Fibroblast of pulmonary artery (primary cell): ENCODE measurements around the gene KLHL25.
"Not testable (repeated sequence)": the region's sequence is repeated elsewhere in the genome, so short reads cannot be mapped to it uniquely, and the experiment has no call there.

Source experiments
- DNase-seq: peaks from one replicate; pipeline ENCODE4 v3.0.0-alpha.2; 2010; ENCODE audit warnings: low read depth
- H3K4me3 ChIP-seq: replicated peaks from 2 replicates; pipeline ENCODE4 v1.5.1; 2011; ENCODE audit warnings: low read depth, mild to moderate bottlenecking, control low read depth, low read length, moderate library complexity
- TF ChIP-seq, protein P1 (sequence below): IDR thresholded peaks from 2 replicates; pipeline ENCODE4 v1.5.1; 2011; ENCODE audit warnings: mild to moderate bottlenecking, control low read depth, low read length, inconsistent platforms; ENCODE audit errors: missing control alignments

KLHL25 gene

DNA sequence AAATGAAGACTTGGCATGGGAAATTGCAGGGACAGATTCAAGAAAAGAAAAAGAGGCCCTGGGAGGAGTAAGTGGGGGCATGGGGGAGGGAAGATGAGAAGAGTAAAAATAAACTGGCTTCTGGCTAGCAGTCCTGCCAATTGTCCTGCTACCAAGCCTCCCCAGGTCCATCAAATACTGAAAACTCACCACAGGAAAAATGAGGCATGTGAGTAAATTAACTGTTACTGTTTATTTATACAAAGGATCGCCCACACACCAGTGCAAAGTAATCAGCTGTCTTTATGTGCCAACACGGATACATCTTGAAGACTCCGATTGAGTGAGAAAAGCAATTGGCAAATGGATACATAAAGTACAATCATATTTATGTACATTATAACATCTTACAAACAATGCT, 10.7 kb upstream of the KLHL25 start:
- no peak for DNase-seq
- no peak overlapping the region for H3K4me3 ChIP-seq
- TF ChIP-seq, protein P1, sequence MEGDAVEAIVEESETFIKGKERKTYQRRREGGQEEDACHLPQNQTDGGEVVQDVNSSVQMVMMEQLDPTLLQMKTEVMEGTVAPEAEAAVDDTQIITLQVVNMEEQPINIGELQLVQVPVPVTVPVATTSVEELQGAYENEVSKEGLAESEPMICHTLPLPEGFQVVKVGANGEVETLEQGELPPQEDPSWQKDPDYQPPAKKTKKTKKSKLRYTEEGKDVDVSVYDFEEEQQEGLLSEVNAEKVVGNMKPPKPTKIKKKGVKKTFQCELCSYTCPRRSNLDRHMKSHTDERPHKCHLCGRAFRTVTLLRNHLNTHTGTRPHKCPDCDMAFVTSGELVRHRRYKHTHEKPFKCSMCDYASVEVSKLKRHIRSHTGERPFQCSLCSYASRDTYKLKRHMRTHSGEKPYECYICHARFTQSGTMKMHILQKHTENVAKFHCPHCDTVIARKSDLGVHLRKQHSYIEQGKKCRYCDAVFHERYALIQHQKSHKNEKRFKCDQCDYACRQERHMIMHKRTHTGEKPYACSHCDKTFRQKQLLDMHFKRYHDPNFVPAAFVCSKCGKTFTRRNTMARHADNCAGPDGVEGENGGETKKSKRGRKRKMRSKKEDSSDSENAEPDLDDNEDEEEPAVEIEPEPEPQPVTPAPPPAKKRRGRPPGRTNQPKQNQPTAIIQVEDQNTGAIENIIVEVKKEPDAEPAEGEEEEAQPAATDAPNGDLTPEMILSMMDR: no peak

DNA sequence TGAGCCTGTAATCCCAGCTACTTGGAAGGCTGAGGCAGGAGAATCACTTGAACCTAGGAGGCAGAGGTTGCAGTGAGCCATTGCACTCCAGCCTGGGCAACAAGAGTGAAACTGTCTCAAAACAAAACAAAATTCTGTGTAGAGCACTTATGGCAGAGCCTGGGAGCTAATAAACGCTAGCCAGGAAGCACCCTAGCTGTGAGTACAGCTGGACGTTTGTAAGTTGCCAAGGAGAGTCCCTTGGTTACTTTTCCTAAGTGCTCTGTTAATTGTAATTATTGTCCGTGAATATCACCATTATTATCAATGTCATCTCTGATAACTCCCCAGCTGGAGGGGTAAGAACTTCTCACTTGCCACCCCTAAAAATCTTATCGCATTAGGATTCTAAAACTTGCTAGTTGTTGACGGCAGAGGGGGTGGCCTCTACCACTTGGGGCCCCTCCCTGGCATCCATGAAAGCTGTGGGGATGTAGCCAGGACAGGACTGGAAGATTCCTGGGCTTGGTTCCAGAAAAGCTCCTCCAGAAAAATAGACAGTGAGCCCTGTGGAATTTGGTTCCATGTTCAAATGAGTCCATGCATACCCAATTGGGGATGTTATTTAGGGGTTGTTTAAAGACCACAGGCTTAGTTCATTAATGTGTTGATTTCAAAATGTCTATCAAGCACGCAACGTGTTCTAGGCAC, 9.9 kb upstream of the KLHL25 start:
- H3K4me3 ChIP-seq: no peak overlapping the region
- TF ChIP-seq, protein P1: no peak
- DNase-seq: peak; percentile 18

DNA sequence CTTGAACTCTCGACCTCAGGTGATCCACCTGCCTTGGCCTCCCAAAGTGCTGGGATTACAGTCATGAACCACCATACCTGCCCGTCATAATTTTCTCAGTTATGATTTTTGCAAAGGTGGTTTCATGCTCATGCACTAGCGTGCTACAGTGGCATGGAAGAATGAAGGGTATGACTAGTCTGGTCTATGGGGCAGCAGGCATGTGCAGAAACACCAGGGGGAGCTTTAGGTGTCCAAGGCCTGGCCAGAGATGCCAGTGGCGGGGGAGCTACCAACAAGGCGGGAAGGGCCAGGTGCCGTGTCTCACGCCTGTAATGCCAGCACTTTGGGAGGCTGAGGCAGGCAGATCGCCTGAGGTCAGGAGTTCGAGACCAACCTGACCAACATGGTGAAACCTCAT, 7.9 kb upstream of the KLHL25 start:
- not testable (repeated sequence) for H3K4me3 ChIP-seq, DNase-seq
- TF ChIP-seq, protein P1: peak; percentile 27

DNA sequence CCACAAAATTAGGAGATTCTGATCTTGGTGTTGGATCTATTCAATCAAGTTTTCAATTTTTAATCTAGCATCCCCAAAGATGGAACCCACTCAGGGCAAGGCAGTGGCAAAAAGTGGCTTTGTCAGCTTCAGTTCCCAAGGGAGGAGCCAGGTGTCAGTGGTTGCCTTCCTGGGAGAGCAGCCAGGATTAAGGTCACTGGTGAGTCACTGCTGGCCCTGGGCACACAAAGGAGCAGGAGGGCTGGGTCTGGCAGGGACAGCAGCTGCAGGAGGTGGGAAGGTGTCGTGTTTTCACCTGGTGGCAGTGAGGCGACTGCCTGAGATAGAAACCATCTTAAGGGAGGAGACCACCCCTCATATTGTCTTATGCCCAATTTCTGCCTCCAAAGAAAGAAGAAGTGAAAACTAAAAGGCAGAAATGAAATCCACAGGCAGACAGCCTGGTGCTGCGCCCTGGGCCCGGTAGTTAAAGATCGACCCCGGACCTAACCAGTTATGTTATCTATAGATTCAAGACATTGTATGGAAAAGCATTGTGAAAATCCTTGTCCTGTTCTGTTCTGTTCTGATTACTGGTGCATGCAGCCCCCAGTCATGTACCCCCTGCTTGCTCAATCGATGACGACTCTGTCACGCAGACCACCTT, 5.9 kb upstream of the KLHL25 start:
- peak; percentile 39 for DNase-seq
- TF ChIP-seq, protein P1: no peak
- no peak overlapping the region for H3K4me3 ChIP-seq

DNA sequence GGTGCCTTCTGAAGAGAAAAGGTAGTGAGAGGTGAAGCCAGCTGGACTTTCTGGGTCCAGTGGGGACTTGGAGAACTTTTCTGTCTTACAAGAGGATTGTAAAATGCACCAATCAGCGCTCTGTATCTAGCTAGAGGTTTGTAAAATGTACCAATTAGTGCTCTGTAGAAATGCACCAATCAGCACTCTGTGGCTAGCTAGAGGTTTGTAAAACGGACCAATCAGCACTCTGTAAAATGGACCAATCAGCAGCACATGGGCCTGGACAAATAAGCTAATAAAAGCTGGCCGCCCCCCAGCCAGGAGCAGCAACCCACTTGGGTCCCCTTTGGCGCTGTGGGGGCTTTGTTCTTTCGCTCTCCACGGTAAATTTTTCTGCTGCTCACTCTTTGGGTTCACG, 1.6 kb upstream of the KLHL25 start:
- not testable (repeated sequence) for DNase-seq, H3K4me3 ChIP-seq

DNA sequence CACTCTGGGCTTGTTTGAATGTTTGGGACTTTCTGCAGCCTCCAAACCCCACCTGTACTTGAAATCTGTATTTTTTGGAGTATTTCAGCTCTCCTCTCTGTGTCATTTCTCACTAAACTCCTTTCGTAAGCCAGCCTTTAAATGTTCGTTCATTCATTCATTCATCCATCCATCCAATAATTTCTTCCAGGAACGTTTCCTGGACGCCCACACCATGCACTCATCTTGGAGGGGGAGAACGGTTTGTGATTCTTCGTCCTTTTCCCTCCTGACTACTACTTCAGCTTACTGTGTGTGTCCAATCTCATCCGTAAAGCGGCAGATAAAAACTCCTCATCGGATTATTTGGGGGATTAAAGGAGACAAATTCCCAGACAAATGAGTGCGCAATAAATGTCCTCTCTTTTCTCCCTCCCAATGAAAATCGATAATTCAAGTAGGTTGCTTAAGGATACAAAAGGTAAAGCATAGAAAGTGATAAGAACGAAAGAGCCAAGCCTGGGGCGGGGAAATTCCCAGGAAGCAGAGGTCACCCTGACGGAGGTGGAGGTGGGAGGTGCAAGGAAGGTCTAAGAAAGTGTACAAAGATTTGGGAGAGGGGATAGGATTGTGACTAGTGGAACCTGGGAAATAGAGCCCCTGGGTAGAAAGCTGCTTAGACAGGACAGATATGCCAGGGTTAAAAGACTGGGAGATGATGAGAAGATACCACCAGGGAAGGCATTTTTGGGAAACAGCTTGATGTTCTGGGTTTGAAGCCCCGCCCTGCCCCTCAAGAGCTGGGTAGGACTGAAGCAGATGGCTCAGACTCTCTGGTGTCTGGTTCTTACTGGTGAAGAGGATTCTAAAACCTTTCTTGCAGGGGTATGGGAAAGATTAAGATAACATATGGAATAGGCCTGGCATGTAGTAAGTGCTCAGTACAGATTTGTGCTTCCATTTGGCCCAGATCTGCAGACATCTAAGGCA, 896 bp upstream of the KLHL25 start:
- TF ChIP-seq, protein P1: no peak
- H3K4me3 ChIP-seq: peak overlapping the region; percentile 44
- no peak for DNase-seq
